Measurements from ENCODE around the gene IRF2BP2. TPM values are rescaled to one million over a fixed set of nuclear protein-coding genes. Genes with fewer than 3 reads are reported as not detected.

IRF2BP2 gene
- total and polyA plus RNA-seq, 10 of the 15 experiments (the other 5 are each of a cell fraction or from before 2014, with no cell fraction given): 7.5 to 114 (median 52.3) TPM

- Histone ChIP-seq H3K4me3 (no peak overlapping the region), H3K79me2 (ENCODE audit: control insufficient read depth, insufficient read depth, low read length) (no peaks in the 10 kb centered on the region), H3K4me2 (ENCODE audit: control insufficient read depth, insufficient read depth) (no peak overlapping the region), H3K4me1 (ENCODE audit: control insufficient read depth, insufficient read depth, low read length) (no peaks in the 10 kb centered on the region), H2AFZ (ENCODE audit: control insufficient read depth, low read depth, low read length) (no peak overlapping the region; the same call in 1 of the 2 replicates), H3K27ac (ENCODE audit: control insufficient read depth, insufficient read depth) (no peak overlapping the region), H4K20me1 (ENCODE audit: control insufficient read depth, insufficient read depth) (no peaks in the 10 kb centered on the region), H3K27me3 (replicated peaks in 1 of 2; ENCODE audit: control insufficient read depth in 2 of 2, insufficient read depth in 2 of 2, low read length in 1 of 2) (no peaks in the 10 kb centered on the region), H3K9ac (ENCODE audit: control insufficient read depth, insufficient read depth, low read length) (no peak overlapping the region), H3K9me3 (replicated peaks; ENCODE audit: control insufficient read depth, insufficient read depth, low read length) (no peaks in the 10 kb centered on the region), H3K36me3 (ENCODE audit: control insufficient read depth in 2 of 2, insufficient read depth in 2 of 2, low read length in 1 of 2) (no peaks in the 10 kb centered on the region)
- CTCF ChIA-PET: interaction anchor here (1.0 to 1.3 kb wide), 3 partner anchors 20 to 74 kb away, joined by 4 read pairs; no protein-coding TSS in a partner anchor
- intact Hi-C loops (cut with micrococcal nuclease; ENCODE audit: unreplicated experiment) (no loop called here), in situ Hi-C loops (cut with MboI) (no loop called here)
- BruUV-seq (replicated peaks): no TSS peak
- ATAC-seq: no peak
- 63% methylated on average over 6 of the region's 6 CpGs for WGBS (ENCODE audit: insufficient coverage, insufficient replicate concordance, low lambda C conversion rate, missing lambda C conversion rate)
- POLR2A ChIA-PET: interaction anchor here (0.8 kb wide), 1 partner anchor 24 kb away, joined by 3 read pairs; no protein-coding TSS in a partner anchor
- FAIRE-seq: no peak
- RAD21 ChIA-PET (ENCODE audit: unreplicated experiment): no interaction called here
- no peak for TF ChIP-seq MXI1 (IDR thresholded peaks at IDR 0.05; ENCODE audit: low read depth, low read length)
- no peak for TF ChIP-seq MAX (IDR thresholded peaks at IDR 0.05; ENCODE audit: low read depth, low read length)
- SMC1A ChIA-PET (ENCODE audit: uncharacterized antibody, unreplicated experiment): interaction anchor here (0.8 to 3.4 kb wide), 6 partner anchors 13 to 277 kb away, joined by 3 to 23 read pairs (median 3); no protein-coding TSS in a partner anchor
- DNase-seq (ENCODE audit: low read depth, low spot score): no peak
These were observed 23.4 kb upstream of the IRF2BP2 start for GRCh38 chr1:234633246-234634003.

- intact Hi-C loops (cut with micrococcal nuclease; ENCODE audit: unreplicated experiment): no loop called here
- no peak overlapping the region for H3K4me3 ChIP-seq
- H3K36me3 ChIP-seq (ENCODE audit: control insufficient read depth in 2 of 2, insufficient read depth in 2 of 2, low read length in 1 of 2): no peaks in the 10 kb centered on the region
- BruUV-seq (replicated peaks): no TSS peak
- no peaks in the 10 kb centered on the region for H3K4me1 ChIP-seq (ENCODE audit: control insufficient read depth, insufficient read depth, low read length)
- ChIA-PET SMC1A (ENCODE audit: uncharacterized antibody, unreplicated experiment) (interaction anchor here (0.6 to 3.4 kb wide), 6 partner anchors 12 to 278 kb away, joined by 3 to 23 read pairs (median 3); no protein-coding TSS in a partner anchor), RAD21 (ENCODE audit: unreplicated experiment) (interaction anchor here (0.7 kb wide), 1 partner anchor 451 kb away, joined by 3 read pairs; no protein-coding TSS in a partner anchor), CTCF (interaction anchor here (0.6 to 1.8 kb wide), 5 partner anchors 10 to 490 kb away, joined by 3 to 7 read pairs (median 4); no protein-coding TSS in a partner anchor), POLR2A (interaction anchor here (1.3 kb wide), 2 partner anchors 13 to 16 kb away, joined by 3 read pairs; no protein-coding TSS in a partner anchor)
- DNase-seq (ENCODE audit: low read depth, low spot score): no peak
- H3K9me3 ChIP-seq (replicated peaks; ENCODE audit: control insufficient read depth, insufficient read depth, low read length): no peaks in the 10 kb centered on the region
- no peak for FAIRE-seq
- H3K27me3 ChIP-seq (replicated peaks in 1 of 2; ENCODE audit: control insufficient read depth in 2 of 2, insufficient read depth in 2 of 2, low read length in 1 of 2): no peaks in the 10 kb centered on the region
- no peaks in the 10 kb centered on the region for H3K79me2 ChIP-seq (ENCODE audit: control insufficient read depth, insufficient read depth, low read length)
- no peaks in the 10 kb centered on the region for H4K20me1 ChIP-seq (ENCODE audit: control insufficient read depth, insufficient read depth)
- no peak overlapping the region for H3K4me2 ChIP-seq (ENCODE audit: control insufficient read depth, insufficient read depth)
- H3K27ac ChIP-seq (ENCODE audit: control insufficient read depth, insufficient read depth): no peak overlapping the region
- no peak overlapping the region for H2AFZ ChIP-seq (ENCODE audit: control insufficient read depth, low read depth, low read length)
- no peak for ATAC-seq
- in situ Hi-C loops (cut with MboI): no loop called here
- no peak overlapping the region for H3K9ac ChIP-seq (ENCODE audit: control insufficient read depth, insufficient read depth, low read length)
- TF ChIP-seq FOXM1 (IDR thresholded peaks at IDR 0.05; ENCODE audit: low read depth, low read length) (no peak), PKNOX1 (IDR thresholded peaks at IDR 0.05) (no peak), NRF1 (conservative IDR thresholded peaks at IDR 0.05; ENCODE audit: low read depth, low read length) (no peak), MTA3 (IDR thresholded peaks at IDR 0.05; ENCODE audit: borderline replicate concordance, low read length) (no peak), DPF2 (IDR thresholded peaks at IDR 0.05) (no peak), ZBTB40 (IDR thresholded peaks at IDR 0.05; ENCODE audit: borderline replicate concordance) (no peak), SMAD1 (IDR thresholded peaks at IDR 0.05; ENCODE audit: low read depth, partially characterized antibody) (no peak), MEF2A (IDR thresholded peaks at IDR 0.05; ENCODE audit: insufficient read depth, low read depth, low read length) (no peak), SUZ12 (IDR thresholded peaks at IDR 0.05; ENCODE audit: unreplicated experiment) (no peak)
These were observed 22.2 kb upstream of the IRF2BP2 start for GRCh38 chr1:234632225-234632624.
